Measurements from ENCODE around the gene PDE3B. TPM values are rescaled to one million over a fixed set of nuclear protein-coding genes. Genes with fewer than 3 reads are reported as not detected.
A peak's percentile ranks its signal among the peaks of the same experiment; 100 is the strongest.
"Not testable (repeated sequence)": the region's sequence is repeated elsewhere in the genome, so short reads cannot be mapped to it uniquely, and the experiment has no call there.

Gene PDE3B
- total and polyA plus RNA-seq, 9 of the 15 experiments (the other 6 are each of a cell fraction or from before 2014, with no cell fraction given): 2.3 to 22.5 (median 12.2) TPM

DNA sequence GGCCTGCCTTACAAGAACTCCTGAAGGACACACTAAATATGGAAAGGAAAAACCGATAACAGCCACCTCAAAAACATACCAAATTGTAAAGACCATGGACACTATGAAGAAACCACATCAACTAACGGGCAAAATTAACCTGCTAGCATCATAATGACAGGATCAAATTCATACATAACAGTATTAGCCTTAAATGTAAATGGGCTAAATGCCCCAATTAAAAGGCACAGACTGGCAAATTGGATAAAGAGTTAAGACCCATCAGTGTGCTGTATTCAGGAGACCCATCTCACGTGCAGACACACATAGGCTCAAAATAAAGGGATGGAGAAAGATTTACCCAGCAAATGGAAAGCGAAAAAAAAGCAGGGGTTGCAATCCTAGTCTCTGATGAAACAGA lies 220.2 kb downstream of the PDE3B start:
- H2AFZ ChIP-seq (ENCODE audit: low read depth, low read length); H3K27me3 ChIP-seq (ENCODE audit: control insufficient read depth in 2 of 2, insufficient read depth in 2 of 2, low read length in 2 of 2); DNase-seq (ENCODE audit: extremely low read depth in 1 of 4, low spot score in 3 of 4); POLR2A ChIA-PET; FAIRE-seq; H3K9me1 ChIP-seq (ENCODE audit: control insufficient read depth, insufficient read depth, low read length); H3K79me2 ChIP-seq (ENCODE audit: control insufficient read depth, insufficient read depth, low read length); H3K27ac ChIP-seq (ENCODE audit: extremely low read depth, low read depth, low read length); ATAC-seq; H3K4me2 ChIP-seq (ENCODE audit: insufficient read depth, low read length); in situ Hi-C loops (cut with MboI); H3K4me3 ChIP-seq; H3K9me3 ChIP-seq (replicated peaks; ENCODE audit: control insufficient read depth, insufficient read depth, low read depth, low read length); intact Hi-C loops (cut with micrococcal nuclease); H4K20me1 ChIP-seq (replicated peaks; ENCODE audit: control insufficient read depth, insufficient read depth, low read length); H3K9ac ChIP-seq (ENCODE audit: insufficient read depth in 1 of 2, low read depth in 2 of 2, low read length in 2 of 2); H3K4me1 ChIP-seq (replicated peaks in 1 of 2; ENCODE audit: control insufficient read depth in 2 of 2, insufficient read depth in 2 of 2, low read length in 2 of 2); CTCF ChIA-PET (ENCODE audit: low intra/inter-chr PET ratio); BruUV-seq (replicated peaks): not testable (repeated sequence)
- TF ChIP-seq ZNF354B (CRISPR knock-in tag; IDR thresholded peaks at IDR 0.05) (peak; percentile 72), ZNF507 (tag; conservative IDR thresholded peaks at IDR 0.05) (peak; percentile 94)
- WGBS (ENCODE audit: insufficient coverage, low coverage, missing lambda C conversion rate): 84% methylated on average over 4 of the region's 4 CpGs
- H3K36me3 ChIP-seq (ENCODE audit: control insufficient read depth, insufficient read depth, low read length): peaks cover 20% of the 10 kb centered on the region; the same call in 2 of the 3 replicates

DNA sequence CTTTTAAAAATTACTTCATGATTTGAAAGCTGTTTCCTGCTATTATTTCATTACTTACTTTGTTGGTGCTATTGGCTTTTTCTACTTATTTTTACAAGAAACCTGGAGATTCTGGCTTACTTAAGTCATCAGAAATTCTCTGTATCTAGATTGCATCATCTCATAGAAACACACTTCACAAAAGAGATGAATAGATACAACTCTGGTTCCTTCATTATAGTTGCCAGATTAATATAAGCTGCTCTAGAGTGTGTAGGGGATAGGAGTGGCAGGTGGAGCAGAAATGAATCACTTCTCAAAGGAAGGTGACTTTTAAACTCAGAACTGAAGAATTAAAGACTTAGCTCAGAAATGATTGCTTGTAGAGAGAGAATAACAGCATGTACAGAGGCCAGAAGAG lies 228.4 kb downstream of the PDE3B start:
- FAIRE-seq: no peak
- no TSS peak for BruUV-seq (replicated peaks)
- Histone ChIP-seq H3K4me3 (no peak overlapping the region), H3K27ac (ENCODE audit: extremely low read depth, low read depth, low read length) (no peak overlapping the region), H3K4me1 (replicated peaks in 1 of 2; ENCODE audit: control insufficient read depth in 2 of 2, insufficient read depth in 2 of 2, low read length in 2 of 2) (no peaks in the 10 kb centered on the region), H4K20me1 (replicated peaks; ENCODE audit: control insufficient read depth, insufficient read depth, low read length) (no peaks in the 10 kb centered on the region), H3K9me1 (ENCODE audit: control insufficient read depth, insufficient read depth, low read length) (no peaks in the 10 kb centered on the region), H3K79me2 (ENCODE audit: control insufficient read depth, insufficient read depth, low read length) (no peaks in the 10 kb centered on the region), H3K36me3 (ENCODE audit: control insufficient read depth, insufficient read depth, low read length) (peaks cover 42% of the 10 kb centered on the region; the same call in 2 of the 3 replicates), H3K27me3 (ENCODE audit: control insufficient read depth in 2 of 2, insufficient read depth in 2 of 2, low read length in 2 of 2) (no peaks in the 10 kb centered on the region), H3K4me2 (ENCODE audit: insufficient read depth, low read length) (no peak overlapping the region), H3K9me3 (replicated peaks; ENCODE audit: control insufficient read depth, insufficient read depth, low read depth, low read length) (no peaks in the 10 kb centered on the region), H2AFZ (ENCODE audit: low read depth, low read length) (no peak overlapping the region), H3K9ac (ENCODE audit: insufficient read depth in 1 of 2, low read depth in 2 of 2, low read length in 2 of 2) (no peak overlapping the region)
- intact Hi-C loops (cut with micrococcal nuclease): no loop called here
- ChIA-PET CTCF (ENCODE audit: low intra/inter-chr PET ratio) (no interaction called here), POLR2A (interaction anchor here (1.2 to 1.4 kb wide), 2 partner anchors 12 to 19 kb away, joined by 3 to 8 read pairs; partner anchors contain the start of gene CYP2R1)
- in situ Hi-C loops (cut with MboI): no loop called here
- ATAC-seq: peak; percentile 28; the same call in 2 of the 3 replicates
- DNase-seq (ENCODE audit: extremely low read depth in 1 of 4, low spot score in 3 of 4): no peak
- TF ChIP-seq TRIM24 (IDR thresholded peaks at IDR 0.05) (0 out of 4 replicates have a peak, but pooled peaks of 1 of the 2 experiments have one; percentile 30), WHSC1 (IDR thresholded peaks at IDR 0.05; ENCODE audit: low read length) (no peak), SMAD4 (CRISPR knock-in tag; conservative IDR thresholded peaks at IDR 0.05) (0 out of 2 replicates have a peak, but pooled peaks have one; percentile 30), PRMT5 (CRISPR knock-in tag; IDR thresholded peaks at IDR 0.05) (no peak), CEBPG (CRISPR knock-in tag; IDR thresholded peaks at IDR 0.05) (no peak), CEBPG (tag; conservative IDR thresholded peaks at IDR 0.05 in 1 of 2, IDR thresholded peaks at IDR 0.05 in 1 of 2) (peak; percentile 84 to 87), CEBPB (tag; IDR thresholded peaks at IDR 0.05) (peak; percentile 42; the same call in 1 of the 2 replicates), ATF7 (IDR thresholded peaks at IDR 0.05) (peak; percentile 28; the same call in 1 of the 2 replicates)
- TF ChIP-seq, protein P1, sequence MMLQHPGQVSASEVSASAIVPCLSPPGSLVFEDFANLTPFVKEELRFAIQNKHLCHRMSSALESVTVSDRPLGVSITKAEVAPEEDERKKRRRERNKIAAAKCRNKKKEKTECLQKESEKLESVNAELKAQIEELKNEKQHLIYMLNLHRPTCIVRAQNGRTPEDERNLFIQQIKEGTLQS (IDR thresholded peaks at IDR 0.05): peak; percentile 87
- TF ChIP-seq, protein P1 (CRISPR knock-in tag; conservative IDR thresholded peaks at IDR 0.05): no peak
- TF ChIP-seq, protein P2, sequence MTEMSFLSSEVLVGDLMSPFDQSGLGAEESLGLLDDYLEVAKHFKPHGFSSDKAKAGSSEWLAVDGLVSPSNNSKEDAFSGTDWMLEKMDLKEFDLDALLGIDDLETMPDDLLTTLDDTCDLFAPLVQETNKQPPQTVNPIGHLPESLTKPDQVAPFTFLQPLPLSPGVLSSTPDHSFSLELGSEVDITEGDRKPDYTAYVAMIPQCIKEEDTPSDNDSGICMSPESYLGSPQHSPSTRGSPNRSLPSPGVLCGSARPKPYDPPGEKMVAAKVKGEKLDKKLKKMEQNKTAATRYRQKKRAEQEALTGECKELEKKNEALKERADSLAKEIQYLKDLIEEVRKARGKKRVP (CRISPR knock-in tag; IDR thresholded peaks at IDR 0.05): peak; percentile 62; the same call in 1 of the 2 replicates
- TF ChIP-seq, protein P3, sequence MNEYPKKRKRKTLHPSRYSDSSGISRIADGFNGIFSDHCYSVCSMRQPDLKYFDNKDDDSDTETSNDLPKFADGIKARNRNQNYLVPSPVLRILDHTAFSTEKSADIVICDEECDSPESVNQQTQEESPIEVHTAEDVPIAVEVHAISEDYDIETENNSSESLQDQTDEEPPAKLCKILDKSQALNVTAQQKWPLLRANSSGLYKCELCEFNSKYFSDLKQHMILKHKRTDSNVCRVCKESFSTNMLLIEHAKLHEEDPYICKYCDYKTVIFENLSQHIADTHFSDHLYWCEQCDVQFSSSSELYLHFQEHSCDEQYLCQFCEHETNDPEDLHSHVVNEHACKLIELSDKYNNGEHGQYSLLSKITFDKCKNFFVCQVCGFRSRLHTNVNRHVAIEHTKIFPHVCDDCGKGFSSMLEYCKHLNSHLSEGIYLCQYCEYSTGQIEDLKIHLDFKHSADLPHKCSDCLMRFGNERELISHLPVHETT (CRISPR knock-in tag; conservative IDR thresholded peaks at IDR 0.05 in 1 of 2, IDR thresholded peaks at IDR 0.05 in 1 of 2): no peak

All from K562 (cell line).